Measurements from ENCODE around the gene ERN1. TPM values are rescaled to one million over a fixed set of nuclear protein-coding genes. Genes with fewer than 3 reads are reported as not detected.

The ERN1 gene
- polyA plus RNA-seq, 3 donors = 11.0 to 27.5 (median 13.7) TPM

DNA sequence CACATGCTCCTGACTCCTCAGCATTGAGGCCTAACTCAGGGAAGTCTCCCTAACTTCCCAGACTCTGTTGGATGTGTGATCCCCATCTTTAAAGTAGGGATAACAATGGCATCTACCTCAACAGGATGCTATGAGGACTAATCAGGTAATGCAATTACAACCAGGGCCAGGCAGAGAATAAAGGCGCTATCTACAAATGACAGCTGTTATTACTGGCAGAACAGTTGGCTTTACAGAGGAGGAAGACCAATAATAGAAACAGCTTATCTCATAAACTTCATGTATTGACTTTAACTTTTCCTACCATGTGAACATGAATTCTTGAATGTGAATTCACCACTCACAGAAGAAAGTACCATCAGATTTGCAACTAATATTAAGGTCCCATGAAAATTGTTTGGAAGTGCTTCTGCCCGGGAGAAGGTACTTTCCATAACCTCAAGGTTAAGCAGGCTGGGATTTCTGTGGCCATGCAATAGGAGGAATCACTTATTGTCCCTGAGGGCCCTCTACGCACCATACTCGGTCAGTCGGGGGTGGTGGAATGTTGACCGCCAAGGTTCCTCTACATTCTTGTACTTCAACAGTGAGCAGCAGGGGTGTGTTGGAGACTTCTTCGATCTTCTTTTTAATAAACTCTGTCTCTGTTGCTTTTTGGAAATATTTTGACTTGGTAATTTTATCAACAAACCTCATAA is 22.6 kb upstream of the ERN1 start:
- Histone ChIP-seq H3K4me2 (replicated peaks; ENCODE audit: extremely low read depth, low read length, poor library complexity, severe bottlenecking) (no peak overlapping the region), H2AFZ (ENCODE audit: insufficient read depth, low read depth, low read length, poor library complexity, severe bottlenecking) (no peak overlapping the region), H3K4me3 (replicated peaks in 1 of 3; ENCODE audit: low read depth in 2 of 3, low read length in 3 of 3) (no peak overlapping the region), H3K4me1 (ENCODE audit: control insufficient read depth in 1 of 2, insufficient read depth in 2 of 2, low read length in 2 of 2) (peaks cover 23 to 28% of the 10 kb centered on the region in 2 donors), H3K9ac (ENCODE audit: insufficient read depth, low read length, poor library complexity, severe bottlenecking) (no peak overlapping the region), H4K20me1 (ENCODE audit: insufficient read depth, low read length) (no peaks in the 10 kb centered on the region), H3K9me3 (replicated peaks in 1 of 2; ENCODE audit: control insufficient read depth in 1 of 2, insufficient read depth in 1 of 2, low read length in 2 of 2) (no peaks in the 10 kb centered on the region), H3K79me2 (ENCODE audit: insufficient read depth, low read length) (peaks cover 5% of the 10 kb centered on the region), H3K27me3 (ENCODE audit: control insufficient read depth in 2 of 2, insufficient read depth in 2 of 2, low read length in 2 of 2) (no peaks in the 10 kb centered on the region), H3K36me3 (replicated peaks in 1 of 2; ENCODE audit: control insufficient read depth in 1 of 2, insufficient read depth in 2 of 2, low read length in 2 of 2) (peaks cover 17 to 70% of the 10 kb centered on the region in 2 donors), H3K27ac (ENCODE audit: low read depth in 1 of 2, low read length in 2 of 2) (no peak overlapping the region)
- Mint-ChIP-seq H3K27me3 (ENCODE audit: low read depth in 3 of 3) (no peaks in the 10 kb centered on the region), H3K4me3 (no peak overlapping the region), H3K4me1 (peaks cover 24% of the 10 kb centered on the region), H3K27ac (peak overlapping the region in 1 of 7 donors; percentile 5), H3K9me3 (no peaks in the 10 kb centered on the region), H3K36me3 (peaks cover 53 to 57% of the 10 kb centered on the region in 2 donors)
- 100% methylated on average over 3 of the region's 7 CpGs for whole genome bisulfite sequencing (ENCODE audit: insufficient coverage)
- intact Hi-C loops (cut with micrococcal nuclease) = loop anchor here in 1 of 2 donors (5.0 kb wide), 1 partner anchor 130 kb away; no protein-coding TSS in a partner anchor
- no peak for DNase-seq
- no peak for TF ChIP-seq CTCF (IDR thresholded peaks at IDR 0.05)

- Histone ChIP-seq H3K27ac (ENCODE audit: low read depth in 1 of 2, low read length in 2 of 2) (peak overlapping the region in 1 of 2 donors; percentile 65), H3K4me2 (replicated peaks; ENCODE audit: extremely low read depth, low read length, poor library complexity, severe bottlenecking) (no peak overlapping the region), H3K36me3 (replicated peaks in 1 of 2; ENCODE audit: control insufficient read depth in 1 of 2, insufficient read depth in 2 of 2, low read length in 2 of 2) (peaks cover 17 to 60% of the 10 kb centered on the region in 2 donors), H2AFZ (ENCODE audit: insufficient read depth, low read depth, low read length, poor library complexity, severe bottlenecking) (peak overlapping the region; percentile 43), H3K4me3 (replicated peaks in 1 of 3; ENCODE audit: low read depth in 2 of 3, low read length in 3 of 3) (no peak overlapping the region), H3K4me1 (ENCODE audit: control insufficient read depth in 1 of 2, insufficient read depth in 2 of 2, low read length in 2 of 2) (peaks cover 28 to 34% of the 10 kb centered on the region in 2 donors), H3K9ac (ENCODE audit: insufficient read depth, low read length, poor library complexity, severe bottlenecking) (no peak overlapping the region), H3K9me3 (replicated peaks in 1 of 2; ENCODE audit: control insufficient read depth in 1 of 2, insufficient read depth in 1 of 2, low read length in 2 of 2) (no peaks in the 10 kb centered on the region), H4K20me1 (ENCODE audit: insufficient read depth, low read length) (peaks cover 4% of the 10 kb centered on the region), H3K27me3 (ENCODE audit: control insufficient read depth in 2 of 2, insufficient read depth in 2 of 2, low read length in 2 of 2) (no peaks in the 10 kb centered on the region), H3K79me2 (ENCODE audit: insufficient read depth, low read length) (peaks cover 21% of the 10 kb centered on the region)
- Mint-ChIP-seq H3K4me3 (no peak overlapping the region), H3K36me3 (peaks cover 50 to 53% of the 10 kb centered on the region in 2 donors), H3K27me3 (ENCODE audit: low read depth in 3 of 3) (no peaks in the 10 kb centered on the region), H3K27ac (peak overlapping the region in 2 of 7 donors; percentile 52 to 63), H3K9me3 (no peaks in the 10 kb centered on the region), H3K4me1 (peaks cover 30% of the 10 kb centered on the region)
- intact Hi-C loops (cut with micrococcal nuclease) = loop anchor here in 1 of 2 donors (5.0 kb wide), 1 partner anchor 131 kb away; no protein-coding TSS in a partner anchor
- no peak for TF ChIP-seq CTCF (IDR thresholded peaks at IDR 0.05)
- no peak for DNase-seq
- no CpG with 5 or more reads among the region's 1 CpG for WGBS (ENCODE audit: insufficient coverage)
These were observed 21.0 kb upstream of the ERN1 start for GRCh38 chr17:64151016-64151368.
